ENCODE data around the gene RMI1. TPM values are rescaled to one million over a fixed set of nuclear protein-coding genes. Genes with fewer than 3 reads are reported as not detected.
"Not testable (repeated sequence)": the region's sequence is repeated elsewhere in the genome, so short reads cannot be mapped to it uniquely, and the experiment has no call there.

The RMI1 gene
- total RNA-seq (2014; rRNA removed; shearing (Covaris generic)) = 6.6 and 7.3 TPM in 2 replicates

DNA sequence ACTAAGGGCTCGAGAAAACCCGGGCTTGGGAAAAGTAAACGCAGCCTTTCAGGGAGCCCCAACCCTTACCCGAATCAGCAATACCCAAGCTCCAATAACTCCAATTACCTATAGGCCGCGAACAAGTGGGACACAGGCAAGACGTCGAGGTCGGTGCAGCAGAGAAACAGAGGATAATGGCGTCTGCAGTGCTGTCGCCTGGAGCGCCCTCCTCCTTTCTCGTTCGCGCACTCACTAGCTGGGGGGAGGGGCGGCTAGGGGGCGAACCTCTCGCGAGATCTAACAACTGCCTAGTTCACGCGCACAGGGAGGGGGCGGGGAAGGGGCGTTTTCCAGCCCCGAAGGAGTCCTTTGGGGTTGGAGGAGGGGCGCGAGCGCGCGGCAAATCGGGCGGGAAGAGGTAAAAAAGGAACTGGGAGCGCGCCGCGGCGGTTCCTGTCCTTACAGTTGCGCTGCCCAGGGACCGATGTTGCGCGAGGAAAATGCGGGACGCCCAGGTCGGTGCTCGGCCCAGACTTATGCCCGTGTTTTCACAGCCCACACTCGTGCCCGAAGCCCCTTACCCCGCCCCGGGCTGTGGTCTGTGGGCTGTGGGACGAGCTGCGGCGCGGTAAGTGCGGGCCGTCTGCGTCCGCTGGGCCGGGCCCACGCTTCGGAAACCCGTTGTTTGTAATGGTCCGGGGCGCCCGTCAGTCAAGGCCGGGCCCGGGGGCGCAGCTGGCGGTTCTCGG, at the start of gene RMI1:
Gene RMI1 (plus strand): TSS at position 411 of the 731 bp plus-strand sequence. CDS start 20,182 bp downstream, outside the sequence.
- DNase-seq (ENCODE audit: low read depth) = peak; percentile 95

- no peak for DNase-seq (ENCODE audit: low read depth)
These were observed 49.7 kb upstream of the RMI1 start for GRCh38 chr9:83930881-83931280.

DNA sequence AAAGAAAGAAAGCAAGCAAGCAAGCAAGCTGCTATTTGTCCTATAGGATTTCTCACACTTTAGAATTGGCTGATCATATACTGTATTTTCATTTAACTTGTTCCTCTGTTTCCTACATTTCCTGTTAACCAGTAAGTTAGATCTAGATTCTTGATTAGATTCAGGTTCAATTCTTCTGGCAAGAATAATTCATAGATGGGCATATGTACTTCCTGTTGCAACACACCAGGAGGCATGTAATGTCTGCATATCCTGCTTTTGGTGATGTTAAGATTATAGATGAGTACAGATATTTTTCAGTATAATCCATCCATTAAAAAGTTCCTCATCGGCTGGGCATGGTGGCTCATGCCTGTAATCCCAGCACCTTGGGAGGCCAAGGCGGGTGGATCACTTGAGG, 48.6 kb upstream of the RMI1 start:
- no peak for DNase-seq (ENCODE audit: low read depth)

DNA sequence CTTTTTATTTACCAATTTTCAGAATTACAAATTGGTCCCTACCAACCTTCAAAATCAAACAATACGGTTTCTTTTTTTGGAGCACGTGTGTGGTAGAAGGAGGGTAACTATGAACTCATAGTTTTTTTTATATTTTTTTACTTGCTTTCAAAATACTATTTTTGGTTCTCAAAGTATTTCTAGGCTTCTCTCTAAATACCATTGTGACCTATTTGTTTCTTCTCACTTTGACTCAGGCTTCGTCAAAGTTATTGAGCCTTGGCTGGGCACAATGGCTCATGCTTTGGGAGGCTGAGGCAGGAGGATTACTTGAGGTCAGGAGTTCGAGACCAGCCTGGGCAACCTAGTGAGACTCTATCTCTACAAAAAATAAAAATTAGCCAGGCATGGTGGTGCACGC, 47.8 kb upstream of the RMI1 start:
- DNase-seq (ENCODE audit: low read depth) = no peak

DNA sequence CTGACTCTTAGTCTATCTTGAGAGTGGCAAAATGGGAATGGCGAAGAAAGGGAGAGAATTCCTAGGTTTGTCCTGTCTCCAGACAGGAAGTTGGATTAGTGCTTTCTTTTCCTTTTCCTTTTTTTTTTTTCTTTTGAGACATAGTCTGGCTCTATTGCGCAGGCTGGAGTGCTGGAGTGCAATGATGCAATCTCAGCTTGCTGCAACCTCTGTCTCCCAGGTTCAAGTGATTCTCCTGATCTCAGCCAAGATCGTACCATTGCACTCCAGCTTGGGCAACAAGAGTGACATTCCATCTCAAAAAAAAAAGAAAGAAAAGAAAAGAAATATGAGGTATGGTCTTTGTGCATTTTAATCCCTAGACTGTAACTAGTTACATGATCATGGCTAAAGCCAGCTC, 46.8 kb upstream of the RMI1 start:
- peak; percentile 19 for DNase-seq (ENCODE audit: low read depth)

DNA sequence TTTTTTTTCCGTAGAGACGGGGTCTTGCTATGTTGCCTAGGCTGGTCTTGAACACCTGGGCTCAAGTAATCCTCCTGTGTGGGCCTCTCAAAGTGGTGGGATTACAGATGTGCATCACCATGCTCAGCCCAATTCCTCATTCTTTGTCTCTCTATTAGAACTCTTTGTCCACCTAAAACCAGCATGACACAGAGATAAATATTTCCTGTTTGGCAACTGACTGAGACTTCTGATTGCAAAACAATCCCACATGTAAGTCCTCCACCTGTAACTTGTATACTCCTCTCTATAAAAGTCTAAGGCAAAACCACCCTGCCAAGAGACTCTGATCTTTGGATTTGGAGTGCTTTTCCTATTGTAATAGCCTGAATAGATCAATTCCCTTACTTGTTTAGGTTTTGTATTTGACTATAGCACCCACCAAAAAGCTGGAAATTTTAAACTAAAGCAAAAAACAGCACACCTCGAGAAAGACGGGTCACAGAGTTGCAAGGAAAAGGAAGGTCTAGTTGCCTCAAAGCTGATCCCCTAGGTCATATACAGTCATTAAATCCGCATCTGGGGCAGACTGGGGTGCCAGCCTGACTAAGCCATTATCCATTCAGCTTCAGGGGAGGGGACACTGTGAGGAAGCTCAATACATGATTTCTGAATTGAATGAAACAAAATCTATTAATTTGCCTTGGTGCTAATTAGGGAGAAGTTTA, 45.9 kb upstream of the RMI1 start:
- peak; percentile 49 for DNase-seq (ENCODE audit: low read depth)

DNA sequence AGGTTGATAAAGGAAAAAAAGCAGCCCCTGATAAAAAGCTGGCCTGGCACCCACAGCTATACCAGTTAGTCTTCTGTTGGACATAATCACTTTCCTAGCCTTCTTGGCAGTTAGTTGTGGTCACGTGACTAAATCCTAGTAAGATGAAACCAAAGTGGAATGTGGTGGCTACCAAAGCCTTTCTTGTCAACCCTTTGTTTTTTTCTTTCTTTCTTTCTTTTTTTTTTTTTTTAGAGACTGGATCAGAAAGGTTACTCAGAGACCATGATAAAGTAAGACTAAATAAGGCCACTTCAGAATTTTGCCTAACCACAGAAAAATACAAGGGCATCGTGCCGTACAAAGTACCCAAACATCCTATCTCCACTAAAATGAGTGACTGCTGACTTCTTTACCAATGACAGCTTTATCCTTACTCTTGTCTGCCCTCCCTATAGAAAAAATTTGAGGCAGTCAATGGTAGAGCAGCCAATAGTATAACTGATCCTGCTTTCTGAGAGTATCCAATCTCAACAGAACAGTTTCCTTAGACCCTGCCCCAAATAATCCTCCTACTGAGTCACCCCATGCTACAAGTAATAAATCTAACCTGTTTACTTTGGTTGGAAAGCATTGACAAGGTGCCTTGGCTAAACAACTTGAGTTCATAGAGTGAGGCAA, 45.2 kb upstream of the RMI1 start:
- DNase-seq (ENCODE audit: low read depth) = peak; percentile 80

DNA sequence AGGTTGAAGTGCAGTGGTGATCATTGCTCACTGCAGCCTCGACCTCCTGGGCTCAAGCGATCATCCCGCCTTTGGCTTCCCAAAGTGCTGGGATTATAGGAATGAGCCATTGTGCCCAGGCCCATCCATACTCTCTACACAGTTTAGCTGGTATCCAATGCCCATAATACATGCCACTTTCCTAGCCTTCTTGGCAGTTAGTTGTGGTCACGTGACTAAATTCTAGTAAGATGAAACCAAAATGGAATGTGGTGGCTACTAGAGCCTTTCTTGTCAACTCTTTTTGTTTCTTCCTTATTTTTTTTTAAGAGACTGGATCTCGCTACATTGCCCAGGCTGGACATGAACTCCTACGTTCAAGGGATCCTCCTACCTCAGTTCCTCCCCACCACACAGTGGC, 44.1 kb upstream of the RMI1 start:
- peak; percentile 39 for DNase-seq (ENCODE audit: low read depth)

DNA sequence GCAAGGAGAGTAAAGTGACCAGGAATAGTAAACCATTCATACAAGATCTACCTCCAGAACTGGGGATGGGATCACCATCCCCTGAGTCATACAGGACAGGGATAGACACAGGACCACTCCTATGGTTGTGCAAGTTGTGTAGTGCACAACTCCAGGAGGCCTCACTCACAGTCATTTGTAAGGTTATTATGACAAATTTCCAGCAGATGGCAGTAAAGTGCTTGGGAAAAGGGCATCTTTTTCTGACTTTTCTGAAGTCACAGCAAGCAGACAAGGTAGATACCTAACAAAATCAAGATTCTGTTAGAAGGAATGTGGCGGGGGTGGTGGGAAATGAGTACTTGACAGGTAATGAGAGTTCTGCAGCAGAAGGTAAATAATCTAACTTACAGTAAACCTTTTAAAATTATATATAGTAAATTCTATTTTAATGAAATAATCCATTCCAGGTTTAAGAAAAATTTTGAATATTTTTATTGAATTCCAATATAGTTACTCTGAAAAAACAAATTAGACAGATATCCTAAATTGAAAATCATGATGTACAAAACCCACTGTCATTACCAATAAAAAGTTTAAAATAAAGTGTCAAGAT, 42.6 kb upstream of the RMI1 start:
- DNase-seq (ENCODE audit: low read depth) = peak; percentile 51

- DNase-seq (ENCODE audit: low read depth) = no peak
These were observed 39.9 kb upstream of the RMI1 start for GRCh38 chr9:83940590-83941303.

- not testable (repeated sequence) for DNase-seq (ENCODE audit: low read depth)
These were observed 32.5 kb upstream of the RMI1 start for GRCh38 chr9:83948096-83948495.

- DNase-seq (ENCODE audit: low read depth) = peak; percentile 25
These were observed 24.5 kb upstream of the RMI1 start for GRCh38 chr9:83956086-83956435.

- DNase-seq (ENCODE audit: low read depth) = peak; percentile 70
These were observed 24.0 kb upstream of the RMI1 start for GRCh38 chr9:83956436-83957247.

DNA sequence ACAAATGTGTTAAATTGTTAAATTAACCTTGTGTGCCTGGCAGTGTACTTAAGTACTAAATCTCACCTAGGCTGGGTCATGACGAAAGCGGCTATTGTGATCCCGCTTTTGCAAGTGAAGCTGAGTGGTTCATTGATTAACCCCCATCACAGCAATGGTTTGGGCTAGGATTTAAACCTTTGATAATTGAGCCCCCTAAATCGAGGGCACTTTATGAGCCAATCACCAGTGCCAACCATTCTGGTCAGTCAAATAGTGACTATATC, 23.4 kb upstream of the RMI1 start:
- DNase-seq (ENCODE audit: low read depth) = no peak

GRCh38 chr9:83959061-83959460, 21.5 kb upstream of the RMI1 start:
- peak; percentile 80 for DNase-seq (ENCODE audit: low read depth)

- no peak for DNase-seq (ENCODE audit: low read depth)
These were observed 19.6 kb upstream of the RMI1 start for GRCh38 chr9:83960991-83961390.

GRCh38 chr9:83962165-83962564, 18.4 kb upstream of the RMI1 start:
- peak; percentile 85 for DNase-seq (ENCODE audit: low read depth)

DNA sequence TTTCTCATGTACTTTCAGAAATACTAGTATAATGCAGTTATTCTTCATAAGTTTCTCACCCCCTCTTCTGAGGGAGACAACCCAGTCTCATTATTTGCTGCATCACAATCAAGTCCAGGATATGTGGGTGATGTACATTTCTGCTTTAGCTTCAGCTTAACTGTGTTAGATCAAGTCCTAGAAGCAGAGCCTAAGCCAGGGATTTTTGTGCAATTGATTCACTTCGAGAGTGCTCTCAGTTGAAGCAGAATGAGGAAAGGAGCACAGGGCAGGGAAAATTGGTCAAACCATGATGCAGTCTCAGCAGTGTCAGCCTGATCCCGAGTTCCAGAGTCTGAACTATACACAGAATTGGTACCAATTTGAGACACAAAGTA, 15.6 kb upstream of the RMI1 start:
- DNase-seq (ENCODE audit: low read depth) = no peak

DNA sequence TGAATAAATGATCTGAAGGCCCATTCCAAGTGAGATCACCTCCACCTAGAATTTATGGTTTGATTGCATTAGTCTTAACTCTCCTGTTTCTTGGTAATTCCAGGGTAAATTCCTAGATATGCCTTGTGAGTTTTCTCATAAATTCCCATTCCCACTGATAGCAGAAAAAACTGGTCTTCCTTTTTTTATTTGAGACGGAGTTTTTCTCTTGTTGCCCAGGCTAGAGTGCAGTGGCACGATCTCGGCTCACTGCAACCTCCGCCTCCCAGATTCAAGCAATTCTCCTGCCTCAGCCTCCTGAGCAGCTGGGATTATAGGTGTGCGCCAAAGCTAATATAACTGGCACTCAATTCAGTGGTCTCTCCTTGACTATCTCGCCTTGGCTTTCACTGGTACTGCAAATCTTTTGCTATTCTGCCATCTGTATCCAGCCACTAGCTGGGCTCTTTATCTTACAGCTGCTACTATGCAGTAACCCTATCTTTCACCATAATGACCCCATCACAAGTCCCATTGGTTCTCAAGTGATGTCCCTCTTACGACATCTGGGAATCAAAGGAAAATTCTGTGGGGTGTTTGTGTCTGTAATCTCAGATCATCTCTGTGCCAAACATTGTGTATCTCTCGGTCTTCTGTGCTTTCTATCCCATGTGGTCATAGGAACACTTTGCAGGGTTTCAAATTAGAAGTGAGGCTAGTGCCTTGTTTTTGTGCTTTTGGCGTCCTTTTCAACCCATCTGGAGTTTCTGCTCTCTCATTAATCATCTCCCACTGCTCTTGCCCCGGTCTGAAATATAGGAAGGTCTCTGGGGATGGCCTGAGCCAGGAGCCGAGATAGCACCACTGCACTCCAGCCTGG, 15.0 kb upstream of the RMI1 start:
- DNase-seq (ENCODE audit: low read depth) = peak; percentile 12

- no peak for DNase-seq (ENCODE audit: low read depth)
These were observed 14.4 kb upstream of the RMI1 start for GRCh38 chr9:83966209-83966582.

Measured in RPMI7951 (cell line).